HG02840 (cell line): Measurements from ENCODE around the gene SCO1.
"Not testable (repeated sequence)": the region's sequence is repeated elsewhere in the genome, so short reads cannot be mapped to it uniquely, and the experiment has no call there.

Experiments used
- ATAC-seq: cut with Tn5 transposase; IDR thresholded peaks from one replicate; pipeline ENCODE4 v1.9.1; 2021; ENCODE audit warnings: mild to moderate bottlenecking, moderate library complexity, moderate number of reproducible peaks; ENCODE audit not compliant: unreplicated experiment, low FRiP score

SCO1 gene

DNA sequence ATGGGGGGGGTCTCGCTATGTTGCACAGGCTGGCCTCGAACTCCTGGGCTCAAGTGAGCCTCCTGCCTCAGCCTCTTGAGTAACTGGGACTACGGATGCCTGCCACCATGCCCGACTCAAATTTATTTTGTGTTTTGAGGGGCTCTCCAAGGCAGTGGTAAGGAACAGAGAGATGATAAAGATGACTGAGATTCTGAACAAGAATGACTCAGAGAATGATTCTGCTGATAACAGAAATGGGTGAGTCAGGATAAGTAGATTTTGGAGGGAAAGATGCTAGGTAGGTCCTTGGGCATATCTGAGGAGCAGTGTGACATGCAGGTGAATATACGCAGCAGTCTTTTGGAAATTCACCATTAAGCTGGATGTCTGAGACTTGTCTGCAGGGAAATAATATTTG is 29.9 kb upstream of the SCO1 start:
- no peak for ATAC-seq

DNA sequence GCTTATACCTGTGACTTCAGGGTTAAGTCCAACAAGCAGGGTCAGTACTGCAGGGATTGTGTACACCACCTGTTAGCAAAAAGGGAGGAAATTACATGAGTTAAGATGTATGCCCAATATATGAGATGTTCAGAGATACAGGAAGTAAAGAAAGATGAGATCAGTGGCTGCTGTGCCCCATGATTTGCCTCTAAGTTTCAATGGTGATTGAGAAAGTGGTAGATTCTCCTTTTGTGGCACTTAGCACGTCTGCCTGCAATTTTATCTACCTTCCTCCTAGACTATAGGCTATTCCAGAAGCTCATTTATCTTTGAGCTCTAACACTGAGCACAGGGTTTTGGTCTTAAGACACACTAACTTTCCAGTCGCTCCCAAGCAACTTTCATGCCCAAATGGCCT is 28.9 kb upstream of the SCO1 start:
- no peak for ATAC-seq

DNA sequence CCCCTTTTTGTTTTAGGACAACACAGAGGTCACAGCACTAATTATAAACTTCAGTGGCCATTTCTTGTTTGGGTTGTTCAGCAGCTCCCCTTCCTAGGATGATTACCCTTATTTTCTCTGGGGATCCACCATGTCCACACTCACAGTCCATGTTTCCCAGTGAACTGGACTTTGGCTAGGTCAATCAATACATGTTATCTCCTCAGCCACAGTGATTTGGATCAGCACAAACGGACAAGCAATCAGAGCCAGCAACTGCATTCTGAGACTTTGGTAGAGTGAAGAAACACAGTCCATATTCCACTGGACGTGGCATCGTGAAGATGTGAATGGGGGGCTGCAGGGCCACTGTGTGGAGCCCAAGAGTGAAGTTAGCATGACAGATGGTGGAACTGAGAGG is 27.9 kb upstream of the SCO1 start:
- ATAC-seq = no peak

DNA sequence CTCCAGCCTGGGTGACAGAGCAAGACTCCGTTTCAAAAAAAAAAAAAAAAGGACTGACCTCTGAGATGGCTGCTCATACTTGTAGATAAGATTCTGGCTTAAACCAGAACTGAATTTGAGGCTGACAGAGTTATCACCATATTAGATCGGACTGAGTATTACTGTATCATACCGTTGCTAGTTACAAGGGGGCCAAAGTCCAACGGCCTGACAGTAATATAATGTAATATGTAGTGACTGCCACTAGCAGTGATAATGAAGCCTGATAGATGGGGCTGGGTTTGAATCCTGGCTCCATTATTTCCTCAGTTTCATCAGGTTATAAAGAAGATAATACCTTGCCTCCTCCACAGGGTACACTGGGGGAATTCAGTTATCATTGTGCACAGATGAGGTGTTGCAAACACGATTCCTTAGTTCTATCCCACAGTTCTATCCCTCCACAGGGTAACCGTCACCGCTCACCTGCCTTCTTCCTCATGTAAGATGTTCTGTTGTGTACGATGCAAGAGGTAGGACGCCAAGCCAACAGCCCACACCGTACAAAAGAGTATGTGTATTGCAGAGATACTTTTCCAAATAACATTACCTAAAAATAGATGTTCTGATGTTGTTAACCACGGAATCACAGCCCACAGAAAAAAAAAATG is 27.3 kb upstream of the SCO1 start:
- ATAC-seq = no peak

DNA sequence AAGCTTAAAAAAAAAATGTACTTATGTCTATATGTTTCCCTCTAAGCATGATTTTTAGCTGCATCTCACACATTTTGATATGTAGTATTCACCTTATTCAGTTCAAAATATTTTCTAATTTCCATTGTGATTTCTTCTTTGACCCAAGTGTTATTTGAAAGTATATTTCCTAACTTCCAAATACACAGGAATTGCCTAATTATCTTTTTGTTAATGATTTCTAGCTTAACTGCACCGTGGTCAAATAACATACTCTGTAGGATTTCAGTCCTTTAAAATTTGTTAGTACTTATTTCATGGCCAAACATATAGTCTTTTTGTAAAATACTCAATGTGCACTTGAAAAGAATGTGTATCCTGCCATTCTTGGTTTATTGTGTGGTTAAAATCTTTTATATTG is 21.2 kb upstream of the SCO1 start:
- ATAC-seq = no peak

DNA sequence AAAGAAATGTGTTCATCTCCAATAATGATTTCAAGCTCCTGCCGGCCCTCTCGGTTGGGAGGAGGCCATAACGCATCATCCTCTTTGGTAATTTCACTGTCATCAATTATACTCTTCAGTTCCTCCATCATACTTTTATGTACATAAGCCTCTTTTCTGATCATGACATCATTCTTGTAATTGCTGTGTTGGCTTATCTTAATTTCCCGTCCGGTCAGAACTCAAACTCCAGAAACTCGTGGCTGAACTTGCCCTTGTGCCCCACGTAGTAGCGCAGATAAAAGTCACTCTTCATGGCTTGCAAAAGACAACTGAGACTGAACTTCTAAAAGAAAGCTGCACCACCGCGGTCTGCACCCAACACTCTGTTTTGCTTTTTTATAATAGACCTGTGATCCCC is 18.9 kb upstream of the SCO1 start:
- ATAC-seq = no peak

DNA sequence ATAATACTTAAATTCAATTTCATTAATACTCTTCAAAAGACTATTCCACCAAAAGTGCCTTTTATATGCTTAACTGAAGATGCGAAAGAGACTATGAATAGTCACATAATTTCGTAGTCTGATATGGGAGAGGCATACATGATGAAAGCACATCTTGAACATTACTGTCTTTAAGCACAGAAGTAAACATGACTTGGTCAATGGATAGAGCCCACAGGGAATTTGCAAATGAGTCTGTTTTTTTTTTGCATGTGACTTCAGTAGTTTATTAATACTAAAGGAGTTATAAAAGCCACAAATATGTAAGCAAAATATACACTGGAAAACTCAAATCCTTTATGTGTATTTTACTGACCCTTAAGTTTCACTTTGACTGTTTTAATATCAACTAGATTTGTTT is 16.0 kb upstream of the SCO1 start:
- ATAC-seq = no peak

DNA sequence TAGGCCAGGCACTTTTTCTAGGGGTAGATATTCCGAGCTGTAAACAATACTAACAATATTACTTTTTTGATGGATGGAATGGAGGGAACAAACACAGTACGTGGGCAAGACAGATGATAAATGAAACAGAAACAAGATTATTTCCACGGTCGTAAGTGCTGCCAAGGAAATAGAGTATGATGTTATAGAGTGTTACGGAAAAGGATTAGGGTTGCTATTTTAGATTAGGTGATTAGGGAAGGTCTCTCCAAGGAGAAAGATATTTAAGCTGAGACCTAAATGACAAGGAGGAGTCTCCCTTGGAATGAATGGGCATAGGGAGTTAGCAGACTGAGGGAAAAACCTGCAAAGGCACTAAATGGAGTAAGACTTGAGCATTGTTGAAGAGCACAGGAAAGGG is 8.4 kb upstream of the SCO1 start:
- ATAC-seq = no peak

DNA sequence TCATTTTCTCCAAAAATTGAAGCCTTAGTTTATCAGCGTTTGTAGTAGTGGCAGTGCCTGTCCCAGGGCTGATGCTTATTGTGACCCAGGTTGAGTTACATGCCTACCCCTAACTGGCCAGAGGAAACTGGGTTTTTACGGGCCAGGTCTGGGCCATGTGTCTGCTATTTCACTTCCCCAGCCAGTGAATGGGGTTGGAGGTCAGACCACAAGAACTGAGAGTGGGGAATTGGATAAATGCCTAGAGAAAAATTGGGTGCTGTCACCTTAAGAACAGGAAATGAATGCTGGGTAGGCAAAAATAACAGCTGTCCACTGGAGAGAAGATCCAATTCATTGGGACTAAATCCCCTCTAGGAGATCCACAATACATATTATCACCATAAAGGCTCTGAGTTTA is 5.2 kb upstream of the SCO1 start:
- ATAC-seq = no peak

DNA sequence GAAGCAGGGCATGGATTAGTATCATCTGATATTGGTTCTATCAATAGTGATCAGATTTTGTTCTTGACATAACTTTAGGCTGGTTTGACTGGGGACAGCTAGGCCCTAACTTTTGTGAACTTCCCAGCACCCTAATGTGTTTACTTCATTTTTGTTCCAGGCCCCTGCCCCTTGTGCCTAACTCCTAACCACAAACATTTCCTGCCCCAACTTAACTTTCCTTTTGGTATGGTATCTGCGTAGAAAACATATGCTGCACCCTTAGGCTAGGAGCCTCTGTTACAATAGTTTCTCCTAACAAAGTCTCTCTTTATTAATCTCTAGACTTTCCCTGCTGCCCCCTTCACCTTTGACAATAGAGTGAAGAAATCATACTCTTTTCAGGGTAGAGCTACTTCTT is 2.5 kb upstream of the SCO1 start:
- ATAC-seq = no peak

DNA sequence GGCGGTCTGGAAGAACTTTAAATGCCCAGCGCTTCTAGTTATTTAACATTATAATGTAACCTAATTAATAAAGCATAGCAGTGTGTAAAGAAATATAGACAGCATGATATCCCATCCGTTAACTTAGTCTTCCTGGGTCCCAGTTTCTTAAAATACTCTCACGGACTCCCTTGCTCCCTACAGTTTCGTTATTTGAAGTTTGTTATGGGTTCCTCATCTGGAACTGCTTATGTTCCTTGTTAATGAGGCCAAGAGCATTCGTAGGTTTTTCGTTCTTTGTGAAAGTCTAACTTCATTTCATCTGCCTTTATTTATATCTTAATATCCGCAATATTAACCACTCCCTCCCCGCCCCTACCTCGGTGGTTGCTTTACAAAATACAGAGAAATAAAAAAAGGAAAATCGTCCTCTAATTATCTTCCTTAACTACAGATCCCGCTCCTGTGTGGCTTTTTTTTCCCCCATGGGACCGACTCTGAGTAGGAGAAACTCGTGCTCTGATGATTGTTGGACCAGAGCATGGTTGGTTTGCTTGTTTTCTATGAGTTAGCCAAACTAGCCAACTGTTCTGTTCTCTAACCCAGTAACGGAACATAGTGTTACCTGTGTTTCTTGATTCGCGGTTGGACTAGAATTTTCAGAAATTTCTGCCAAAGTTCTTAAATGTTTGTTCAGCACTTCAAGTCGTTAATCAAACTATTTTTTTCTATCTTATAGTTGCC is 924 bp upstream of the SCO1 start:
- ATAC-seq = no peak

DNA sequence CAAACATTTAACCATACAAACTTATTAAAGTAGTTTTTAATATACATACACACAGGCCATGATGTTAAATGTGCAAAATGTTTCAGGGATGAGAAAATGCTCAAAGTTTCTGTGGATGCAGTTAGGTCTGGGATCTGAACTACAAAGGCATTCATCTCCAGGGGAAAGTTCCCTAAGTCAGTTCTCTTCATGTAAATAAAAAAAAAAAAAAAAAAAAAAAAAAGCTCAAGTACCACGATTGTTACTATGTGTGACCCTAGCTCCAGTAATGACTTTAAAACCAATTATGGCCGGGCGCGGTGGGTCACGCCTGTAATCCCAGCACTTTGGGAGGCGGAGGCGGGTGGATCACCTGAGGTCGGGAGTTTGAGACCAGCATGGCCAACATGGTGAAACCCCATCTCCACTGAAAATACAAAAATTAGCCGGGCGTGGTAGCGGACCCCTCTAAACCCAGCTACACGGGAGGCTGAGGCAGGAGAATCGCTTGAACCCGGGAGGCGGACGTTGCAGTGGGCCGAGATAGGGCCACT is 1.4 kb downstream of the SCO1 start:
- not testable (repeated sequence) for ATAC-seq

DNA sequence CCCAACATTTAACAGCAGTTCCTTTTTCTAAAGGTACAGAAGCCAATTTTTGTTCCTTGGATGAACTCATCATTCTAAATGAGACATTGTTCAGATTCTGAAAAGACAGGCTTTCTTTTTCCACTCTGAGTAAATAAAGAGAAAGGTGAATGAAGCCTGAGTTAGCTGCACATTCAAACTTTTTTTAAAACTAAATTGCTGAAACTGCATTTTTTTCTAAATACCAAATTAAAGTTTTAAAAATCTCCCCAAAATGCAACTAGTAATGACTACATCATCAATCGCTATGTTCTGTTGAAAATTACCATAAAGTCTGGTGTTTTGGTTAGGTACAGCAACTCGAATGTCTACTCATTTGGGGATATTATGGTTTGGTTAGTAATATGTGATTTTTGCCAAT is 9.8 kb downstream of the SCO1 start:
- ATAC-seq = no peak

DNA sequence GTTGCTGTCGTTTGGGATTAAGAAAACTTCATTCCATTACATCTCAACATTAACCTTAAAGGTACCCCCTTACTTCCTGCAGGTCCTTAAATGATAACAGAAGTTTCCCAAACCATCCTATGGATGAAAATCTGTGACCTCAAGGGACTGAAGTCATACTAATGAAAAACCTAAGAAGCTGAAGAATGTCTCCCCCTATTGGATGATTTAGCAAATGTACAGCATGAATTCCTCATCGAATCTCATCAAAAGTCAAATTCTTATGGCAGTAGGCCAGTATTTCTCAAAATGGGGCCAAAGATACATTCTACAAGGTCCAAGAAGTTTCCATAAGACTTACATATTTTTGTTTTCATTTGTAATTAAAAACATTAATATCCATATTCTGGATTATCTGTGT is 13.5 kb downstream of the SCO1 start:
- ATAC-seq = no peak

DNA sequence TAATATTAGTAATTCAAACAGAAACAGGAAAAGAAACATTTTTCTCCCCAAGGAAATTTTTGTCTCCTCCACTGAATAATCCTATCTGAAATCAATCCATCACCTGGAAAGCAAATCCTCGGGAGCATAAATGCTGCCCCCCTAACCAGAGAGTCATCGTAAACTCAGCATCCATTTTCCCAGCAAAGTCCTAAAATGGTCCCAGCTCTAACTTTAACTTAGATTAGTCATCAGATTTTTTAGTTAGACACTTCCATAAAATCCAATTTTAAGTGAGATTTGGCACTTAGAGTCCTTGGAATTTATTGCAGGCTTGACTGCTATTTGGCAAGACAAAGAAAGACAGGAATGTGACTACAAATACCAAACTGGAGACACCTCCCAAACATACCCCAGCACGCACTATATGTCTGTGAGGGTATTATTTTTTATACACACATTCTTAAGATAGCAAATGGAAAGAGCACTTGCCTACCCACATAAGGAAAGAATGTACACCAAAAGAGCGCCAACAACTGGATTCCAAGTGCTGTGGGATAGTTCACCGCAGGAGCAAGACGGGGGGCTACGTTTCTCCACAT is 15.4 kb downstream of the SCO1 start:
- no peak for ATAC-seq

DNA sequence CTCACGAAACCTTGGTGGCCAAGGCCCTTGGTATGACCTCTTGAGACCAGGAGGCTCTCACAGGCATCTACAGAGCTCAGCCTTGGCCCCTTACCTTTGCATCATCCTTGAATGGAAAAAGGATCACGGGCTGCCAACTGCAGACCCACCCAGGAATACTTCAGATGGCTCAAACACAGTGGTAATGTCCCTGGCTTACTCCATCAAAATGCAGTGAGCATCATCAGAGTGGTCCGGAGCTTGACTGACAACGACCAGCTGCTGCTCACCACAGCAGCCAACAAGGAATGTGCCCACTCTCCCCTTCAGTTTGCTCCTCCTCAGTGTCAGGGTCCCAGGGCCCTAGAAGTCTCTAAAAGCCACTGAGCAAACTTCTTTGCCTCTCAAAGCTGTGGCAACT is 22.6 kb downstream of the SCO1 start:
- ATAC-seq = no peak

DNA sequence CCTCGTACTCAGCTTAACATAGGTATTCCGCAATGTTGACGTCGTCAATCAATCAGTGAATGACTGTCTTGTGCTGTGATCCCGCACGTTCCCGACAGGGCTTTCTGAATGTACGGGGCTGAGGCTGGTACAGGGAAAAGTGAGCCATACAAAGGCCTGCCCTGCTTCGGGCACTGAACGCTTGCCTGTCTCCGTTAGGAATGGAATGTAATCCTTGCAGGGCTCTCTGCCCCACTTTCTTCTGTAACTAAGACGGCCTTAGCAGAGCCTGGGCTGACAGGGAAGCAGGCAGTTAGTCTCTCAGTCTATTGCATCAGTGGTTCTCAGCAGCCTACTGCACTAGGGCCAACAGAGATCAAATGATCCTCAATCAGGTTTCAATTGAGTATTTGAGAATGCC is 24.0 kb downstream of the SCO1 start:
- no peak for ATAC-seq

DNA sequence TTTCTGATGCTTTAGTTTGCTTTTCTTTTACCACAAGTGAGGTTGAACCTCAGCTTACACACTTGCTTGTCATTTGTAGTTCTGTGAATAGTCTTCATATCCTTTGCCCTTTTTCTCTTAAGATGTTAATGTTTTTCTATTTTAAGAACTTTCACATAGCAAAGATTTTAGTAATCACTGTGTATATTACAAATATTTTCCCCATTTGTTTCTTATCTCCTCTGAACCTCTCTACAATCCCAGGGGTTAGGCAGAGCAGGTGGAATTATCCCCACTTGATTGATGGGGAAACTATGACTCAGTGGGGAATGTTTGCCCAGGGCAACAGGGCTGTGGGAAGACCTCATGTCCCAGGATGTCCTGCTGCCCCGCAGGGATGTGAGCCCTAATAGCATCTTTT is 28.6 kb downstream of the SCO1 start:
- no peak for ATAC-seq

DNA sequence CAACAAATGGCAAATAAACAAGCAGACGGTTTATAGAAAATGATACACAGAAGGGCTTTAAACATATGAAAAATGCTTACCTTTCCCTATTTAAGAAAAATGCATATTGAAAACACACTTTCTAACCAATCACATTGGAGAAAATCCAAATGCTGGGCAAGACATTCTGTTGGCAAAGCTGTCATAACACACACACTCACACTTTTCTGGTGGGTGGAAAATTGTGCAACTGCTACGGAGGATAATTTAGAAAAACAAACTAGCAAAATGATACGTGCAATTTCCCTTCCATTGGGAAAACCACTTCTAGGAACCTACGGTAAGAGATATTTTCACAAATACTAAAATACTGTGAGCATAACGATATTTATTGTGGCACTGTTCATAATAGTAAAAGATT is 30.4 kb downstream of the SCO1 start:
- no peak for ATAC-seq

DNA sequence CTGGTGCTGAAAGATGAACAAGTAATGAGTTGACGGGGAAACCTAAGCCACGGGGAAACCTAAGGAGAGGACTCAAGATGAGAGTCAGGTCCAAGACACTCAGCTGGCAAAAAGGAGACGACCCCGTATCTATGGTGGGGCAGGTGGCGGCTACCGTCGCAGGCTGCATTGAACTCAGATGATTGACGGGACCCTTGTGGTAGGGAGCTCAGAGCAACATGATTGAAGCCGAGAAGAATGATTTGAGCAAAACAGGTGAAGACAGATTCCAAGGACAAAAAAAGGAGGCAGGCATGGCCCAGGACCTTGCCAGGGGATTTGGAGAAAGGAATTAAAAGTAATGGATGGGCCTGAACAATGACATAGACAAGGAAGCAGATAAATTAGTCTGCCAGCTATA is 32.8 kb downstream of the SCO1 start:
- no peak for ATAC-seq

DNA sequence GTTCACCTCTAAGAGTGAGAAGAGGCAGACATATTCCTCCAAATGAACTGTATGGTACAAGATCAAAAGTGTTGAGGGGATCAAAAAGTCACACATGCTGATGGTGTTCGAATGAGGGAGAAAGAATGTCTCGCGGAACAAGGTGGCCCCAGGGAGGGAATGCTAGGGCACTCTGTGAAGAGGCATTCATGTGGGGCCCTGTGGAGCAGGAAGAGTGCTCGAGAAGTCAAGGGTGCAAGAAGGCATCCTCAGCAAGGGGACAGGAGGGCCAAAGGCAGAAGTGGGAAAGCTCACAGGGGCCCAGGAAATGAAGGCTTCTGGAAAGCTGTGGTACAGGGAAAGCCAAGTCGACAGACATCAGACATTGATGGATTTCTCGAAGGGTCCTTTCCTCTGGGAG is 34.1 kb downstream of the SCO1 start:
- ATAC-seq = no peak

DNA sequence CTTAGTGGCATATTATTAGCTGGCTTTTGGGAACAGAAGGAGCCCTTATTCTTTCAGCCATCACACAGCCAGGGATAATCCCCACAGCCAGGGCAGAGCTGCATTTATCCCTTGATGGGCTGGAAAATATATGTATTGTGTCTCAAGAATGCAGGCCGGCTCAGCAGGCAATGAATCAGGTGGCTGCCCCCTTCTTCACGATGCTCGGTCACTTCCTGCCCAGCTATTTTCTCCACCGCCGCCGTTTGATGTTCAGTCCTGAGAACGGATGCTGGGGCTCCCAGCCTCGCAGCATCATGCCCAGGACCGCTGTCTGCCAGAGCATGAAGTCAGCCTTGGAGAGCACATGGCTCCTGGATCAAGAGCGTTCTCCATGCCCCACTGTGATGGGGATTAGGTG is 35.9 kb downstream of the SCO1 start:
- no peak for ATAC-seq
